Kidney (tissue), 14 donors: Measurements from ENCODE around the gene NDNF. TPM values are rescaled to one million over a fixed set of nuclear protein-coding genes. Genes with fewer than 3 reads are reported as not detected.

Experiments
- DNase-seq, 5 donors: peaks; one replicate each; pipeline ENCODE4 v3.0.0-alpha.2; 2013 to 2020
- FAIRE-seq: peaks from 2 replicates; lab custom pipeline; 2012; peaks lifted over from hg19 to GRCh38; lab: Jason Lieb, UNC
- H3K27ac ChIP-seq, 2 donors: one replicate each; pipeline ENCODE4 v1.7.0; 2013; ENCODE audit warnings: low read depth in 2 of 2, low read length in 2 of 2, inconsistent platforms in 1 of 2
- H3K27me3 ChIP-seq: one replicate; pipeline ENCODE4 v1.7.1; 2013; ENCODE audit warnings: low read length, inconsistent platforms; ENCODE audit not compliant: control insufficient read depth, insufficient read depth
- H3K36me3 ChIP-seq, 3 donors: one replicate each; pipeline versions ENCODE4 v1.7.0 to v1.7.1; 2013; ENCODE audit warnings: low read length in 3 of 3, control low read depth in 1 of 3, inconsistent platforms in 1 of 3; ENCODE audit not compliant: insufficient read depth in 3 of 3, control insufficient read depth in 2 of 3
- H3K4me1 ChIP-seq, 3 donors: one replicate each; pipeline versions ENCODE4 v1.7.0 to v1.7.1; 2013; ENCODE audit warnings: low read length in 3 of 3, inconsistent platforms in 1 of 3, low read depth in 1 of 3; ENCODE audit not compliant: control insufficient read depth in 2 of 3, insufficient read depth in 2 of 3
- H3K4me3 ChIP-seq, 3 donors: one replicate each; pipeline versions ENCODE4 v1.7.0 to v1.8.1; 2013; ENCODE audit warnings: low read length in 3 of 3, control low read depth in 1 of 3, inconsistent platforms in 1 of 3
- H3K9ac ChIP-seq, 3 donors: one replicate each; pipeline versions ENCODE4 v1.7.0 to v1.7.1; 2013; ENCODE audit warnings: low read length in 3 of 3, control low read depth in 1 of 3, inconsistent platforms in 1 of 3
- H3K9me3 ChIP-seq, 3 donors: one replicate each; pipeline versions ENCODE4 v1.7.0 to v1.7.1; 2013; ENCODE audit warnings: low read length in 3 of 3, control low read depth in 1 of 3, inconsistent platforms in 1 of 3; ENCODE audit not compliant: control insufficient read depth in 2 of 3, insufficient read depth in 1 of 3
- intact Hi-C: fragments of 100-400 bp; cut with DNase I; formaldehyde crosslinking; loops from one replicate; pipeline ENCODE4 v1.11.1; 2022
- polyA plus RNA-seq: library from polyadenylated mRNA; stranded (reverse); fragments of 350-450 nt; fragmentation: Illumina TruSeq; extraction: RNeasy Lipid Tissue Mini Kit (QIAGEN cat#74804); gene quantifications from one replicate; pipeline ENCODE4 v1.2.3, GENCODE V29; 2014; ENCODE audit warnings: low read depth, low replicate concordance; ENCODE audit not compliant: insufficient read depth
- total RNA-seq: library from RNA; stranded (reverse); fragmentation: NEBNext Ultra II Directional; extraction: Animal tissue kit (Norgen Biotek cat#: 25700); gene quantifications from one replicate; pipeline ENCODE4 v1.2.1, GENCODE V29; 2021
- TF ChIP-seq, protein P1 (sequence below): IDR thresholded peaks from 3 replicates; pipeline ENCODE4 v1.5.1; 2012; ENCODE audit warnings: mild to moderate bottlenecking, moderate library complexity, borderline replicate concordance; ENCODE audit not compliant: insufficient read depth; ENCODE audit errors: extremely low read depth
- donor health status: control.
- donor health status: control.
- donor health status: control.
- donor health status: control.
- donor health status: control.
- donor health status: DM: yes; HTN: yes; CAD: no.
- donor health status: Normal renal cell carcinoma (clear cell type).

The NDNF gene
- total and polyA plus RNA-seq, 2 donors from 2014 or later, result 1.6 to 14.7 TPM

DNA sequence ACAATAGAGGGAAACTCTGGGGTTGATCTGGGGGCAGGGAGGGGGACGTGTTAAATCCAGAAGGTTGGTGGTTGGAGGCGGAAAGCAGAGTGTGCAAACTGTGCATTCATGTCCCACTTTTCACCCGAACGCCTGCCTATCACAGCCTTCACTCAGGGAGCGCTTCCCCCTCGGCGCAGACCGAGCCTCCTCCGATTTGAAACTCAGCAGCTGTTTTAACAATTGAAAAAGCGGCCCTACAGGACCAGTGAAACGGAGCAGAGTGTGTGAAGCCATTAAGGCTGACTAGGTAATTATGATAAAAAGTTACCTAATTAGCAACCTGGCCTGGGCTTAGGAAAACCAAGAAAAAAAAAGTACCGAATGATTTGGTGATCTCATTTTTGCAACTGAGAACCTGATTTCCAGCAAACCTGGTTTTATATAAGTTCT is 685 bp upstream of the NDNF start:
- TF ChIP-seq, protein P1, sequence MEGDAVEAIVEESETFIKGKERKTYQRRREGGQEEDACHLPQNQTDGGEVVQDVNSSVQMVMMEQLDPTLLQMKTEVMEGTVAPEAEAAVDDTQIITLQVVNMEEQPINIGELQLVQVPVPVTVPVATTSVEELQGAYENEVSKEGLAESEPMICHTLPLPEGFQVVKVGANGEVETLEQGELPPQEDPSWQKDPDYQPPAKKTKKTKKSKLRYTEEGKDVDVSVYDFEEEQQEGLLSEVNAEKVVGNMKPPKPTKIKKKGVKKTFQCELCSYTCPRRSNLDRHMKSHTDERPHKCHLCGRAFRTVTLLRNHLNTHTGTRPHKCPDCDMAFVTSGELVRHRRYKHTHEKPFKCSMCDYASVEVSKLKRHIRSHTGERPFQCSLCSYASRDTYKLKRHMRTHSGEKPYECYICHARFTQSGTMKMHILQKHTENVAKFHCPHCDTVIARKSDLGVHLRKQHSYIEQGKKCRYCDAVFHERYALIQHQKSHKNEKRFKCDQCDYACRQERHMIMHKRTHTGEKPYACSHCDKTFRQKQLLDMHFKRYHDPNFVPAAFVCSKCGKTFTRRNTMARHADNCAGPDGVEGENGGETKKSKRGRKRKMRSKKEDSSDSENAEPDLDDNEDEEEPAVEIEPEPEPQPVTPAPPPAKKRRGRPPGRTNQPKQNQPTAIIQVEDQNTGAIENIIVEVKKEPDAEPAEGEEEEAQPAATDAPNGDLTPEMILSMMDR, result no peak
- intact Hi-C loops, result no loop called here
- H3K9me3 ChIP-seq, result no peaks in the 10 kb centered on the region
- peaks cover 0 to 15% (median 0%) of the 10 kb centered on the region in 3 donors for H3K4me1 ChIP-seq
- peak overlapping the region in 1 of 3 donors; percentile 72 for H3K9ac ChIP-seq
- no peak overlapping the region for H3K27ac ChIP-seq
- peak overlapping the region; percentile 49 to 71 (median 55) for H3K4me3 ChIP-seq
- DNase-seq (peak in 2 of 5 donors; percentile 58 to 76), FAIRE-seq (no peak)
- no peaks in the 10 kb centered on the region for H3K27me3 ChIP-seq
- no peaks in the 10 kb centered on the region for H3K36me3 ChIP-seq

DNA sequence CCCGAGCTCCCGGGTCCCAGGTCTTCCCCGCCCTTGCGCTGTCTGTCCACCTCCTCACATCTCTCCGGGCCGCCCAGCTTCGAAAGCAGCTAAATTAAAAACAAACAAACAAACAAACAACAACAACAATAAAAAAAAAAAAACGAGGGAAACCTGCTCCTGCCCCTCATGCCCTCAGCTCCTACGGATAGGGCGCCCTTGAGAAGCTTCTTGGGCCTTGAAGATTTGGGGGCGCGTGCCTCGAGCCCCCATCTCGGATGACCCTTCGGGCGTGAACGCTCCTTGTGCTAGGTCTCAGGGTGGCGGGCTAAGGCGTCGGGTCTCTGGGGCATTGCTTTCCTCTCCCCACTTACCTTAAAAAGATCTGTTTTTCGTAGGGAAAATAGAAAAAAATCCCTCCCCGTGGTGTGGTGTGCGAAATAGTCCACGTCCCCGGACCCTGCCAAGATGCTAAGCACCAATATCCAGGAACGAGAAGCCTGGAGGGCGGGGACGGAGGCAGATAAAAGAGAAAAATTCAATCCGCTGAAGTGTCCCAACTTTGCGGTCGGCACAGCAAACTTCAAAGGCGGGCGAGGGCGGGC is 603 bp downstream of the NDNF start:
- intact Hi-C loops, result no loop called here
- Histone ChIP-seq H3K27me3 (no peaks in the 10 kb centered on the region), H3K9ac (peak overlapping the region in 1 of 3 donors; percentile 42), H3K36me3 (no peaks in the 10 kb centered on the region), H3K4me1 (peaks cover 0 to 15% (median 0%) of the 10 kb centered on the region in 3 donors), H3K27ac (no peak overlapping the region), H3K4me3 (peak overlapping the region; percentile 32 to 55 (median 40)), H3K9me3 (no peaks in the 10 kb centered on the region)
- TF ChIP-seq, protein P1, result no peak
- peak in 4 of 5 donors; percentile 40 to 61 (median 58) for DNase-seq
- no peak for FAIRE-seq

DNA sequence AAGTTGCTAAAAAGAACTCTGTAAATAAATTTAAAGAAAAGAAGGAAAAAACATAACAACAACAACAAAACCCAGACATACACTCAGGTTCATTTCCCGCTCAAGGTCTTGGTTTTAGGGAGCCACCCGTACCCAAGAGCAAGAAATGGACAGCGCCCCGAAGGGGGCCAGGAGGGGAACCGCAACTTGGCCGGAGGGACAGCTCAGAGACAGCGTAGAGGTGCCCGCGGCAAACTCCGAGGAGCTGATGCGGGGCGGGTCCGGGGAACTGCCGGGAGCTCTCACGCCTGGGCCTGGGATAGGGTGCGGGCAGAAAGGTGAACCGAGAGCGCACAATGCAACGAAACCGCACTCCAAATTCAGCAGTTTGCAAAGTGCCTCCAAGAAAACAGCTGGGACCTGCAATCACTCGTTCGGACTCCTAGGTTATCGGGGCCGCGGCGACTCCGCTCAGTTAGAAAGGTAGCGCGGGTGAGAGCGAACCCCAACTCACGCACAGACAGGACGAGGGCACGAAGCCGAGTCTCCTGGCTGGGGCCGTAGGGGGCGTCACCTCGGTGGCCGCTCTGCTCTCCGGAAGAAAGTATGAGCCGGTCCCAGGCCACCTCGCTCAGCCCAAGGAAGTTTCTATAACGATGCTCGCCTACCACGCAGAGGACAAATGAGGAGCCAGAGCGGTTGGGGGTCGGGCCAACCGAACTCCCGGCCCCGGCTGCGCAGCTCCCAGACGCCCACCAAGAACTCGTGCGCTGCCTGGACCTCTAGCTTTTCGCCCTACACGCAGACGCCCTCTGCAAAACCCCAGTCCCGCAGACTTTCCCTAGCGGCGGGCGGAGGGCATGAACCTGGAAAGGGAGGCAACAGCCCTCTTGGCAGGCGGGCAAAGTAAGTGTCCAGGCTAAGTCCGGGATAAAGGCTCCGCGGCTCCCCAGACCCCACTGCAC is 1.4 kb downstream of the NDNF start:
- H3K9ac ChIP-seq, result peak overlapping the region in 1 of 3 donors; percentile 42
- H3K36me3 ChIP-seq, result no peaks in the 10 kb centered on the region

More for the DNA sequence above, 1.4 kb downstream of the NDNF start:
- H3K27ac ChIP-seq, result peak overlapping the region in 1 of 2 donors; percentile 27
- no peaks in the 10 kb centered on the region for H3K9me3 ChIP-seq
- DNase-seq (peak; percentile 70 to 81 (median 71)), FAIRE-seq (no peak)
- no peaks in the 10 kb centered on the region for H3K27me3 ChIP-seq
- intact Hi-C loops, result no loop called here
- H3K4me3 ChIP-seq, result peak overlapping the region; percentile 35 to 55 (median 40)
- TF ChIP-seq, protein P1, result no peak
- H3K4me1 ChIP-seq, result peaks cover 0 to 15% (median 0%) of the 10 kb centered on the region in 3 donors
